Neutrophil (primary cell): ENCODE data around the gene ZCCHC10.
A peak's percentile ranks its signal among the peaks of the same experiment; 100 is the strongest.
"Not testable (repeated sequence)": the region's sequence is repeated elsewhere in the genome, so short reads cannot be mapped to it uniquely, and the experiment has no call there.

ENCODE experiments used
- H3K27ac ChIP-seq: fragments of 200-600 bp; sonication (generic); 2 replicates; pipeline ENCODE4 v1.5.1; 2016; ENCODE audit warnings: mild to moderate bottlenecking, moderate library complexity
- H3K27me3 ChIP-seq: fragments of 200-600 bp; sonication (generic); 2 replicates; pipeline ENCODE4 v1.6.0; 2016; ENCODE audit warnings: mild to moderate bottlenecking
- H3K36me3 ChIP-seq: fragments of 200-600 bp; sonication (generic); 2 replicates; pipeline ENCODE4 v1.5.1; 2017
- H3K4me1 ChIP-seq, 2 experiments: fragments of 200-600 bp in 1 of 2; sonication (generic) in 1 of 2; 1 replicate in 1 of 2; 2 replicates in 1 of 2; pipeline versions ENCODE4 v1.5.1 to v1.6.1; 2013 to 2016; ENCODE audit warnings: low read depth in 1 of 2, low read length in 1 of 2, mild to moderate bottlenecking in 1 of 2, moderate library complexity in 1 of 2; ENCODE audit not compliant: control insufficient read depth in 1 of 2, insufficient read depth in 1 of 2
- H3K4me3 ChIP-seq, 2 experiments: fragments of 200-600 bp in 1 of 2; sonication (generic) in 1 of 2; 1 replicate in 1 of 2; 2 replicates in 1 of 2; pipeline ENCODE4 v1.5.1; 2013 to 2016; ENCODE audit warnings: low read depth in 1 of 2, low read length in 1 of 2, mild to moderate bottlenecking in 1 of 2, moderate library complexity in 1 of 2
- H3K9me3 ChIP-seq: fragments of 200-600 bp; sonication (generic); 2 replicates; pipeline ENCODE4 v1.5.1; 2016
- CTCF ChIP-seq: fragments of 200-600 bp; sonication (generic); IDR thresholded peaks from 2 replicates; pipeline ENCODE4 v1.5.1; 2016; ENCODE audit warnings: antibody characterized with exemption

ZCCHC10 gene

DNA sequence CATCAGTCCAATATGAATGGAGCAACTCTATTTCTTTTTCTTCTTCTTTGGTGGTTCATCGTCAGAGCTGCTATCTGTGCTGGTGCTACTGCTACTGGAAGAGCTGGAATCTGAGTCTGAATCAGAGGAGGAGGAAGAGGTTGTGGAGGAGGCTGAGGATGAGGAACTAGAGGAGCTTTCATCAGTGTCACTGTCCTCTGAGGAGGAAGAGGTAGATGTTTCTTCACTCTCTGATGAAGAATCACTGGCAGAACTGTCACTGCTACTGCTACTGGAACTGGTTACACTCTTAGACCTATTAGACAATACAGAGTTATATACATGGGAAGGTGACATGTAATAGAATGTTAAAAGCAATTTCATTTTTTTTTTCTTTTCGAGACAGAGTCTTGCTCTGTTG lies 27.8 kb downstream of the ZCCHC10 start:
- no peaks in the 10 kb centered on the region for H3K27me3 ChIP-seq
- H3K4me1 ChIP-seq: peaks cover 11 to 13% of the 10 kb centered on the region in 2 experiments
- peaks cover 4% of the 10 kb centered on the region for H3K36me3 ChIP-seq
- peak overlapping the region; percentile 72 for H3K27ac ChIP-seq
- H3K9me3 ChIP-seq: no peaks in the 10 kb centered on the region
- no peak for TF ChIP-seq CTCF
- no peak overlapping the region for H3K4me3 ChIP-seq

DNA sequence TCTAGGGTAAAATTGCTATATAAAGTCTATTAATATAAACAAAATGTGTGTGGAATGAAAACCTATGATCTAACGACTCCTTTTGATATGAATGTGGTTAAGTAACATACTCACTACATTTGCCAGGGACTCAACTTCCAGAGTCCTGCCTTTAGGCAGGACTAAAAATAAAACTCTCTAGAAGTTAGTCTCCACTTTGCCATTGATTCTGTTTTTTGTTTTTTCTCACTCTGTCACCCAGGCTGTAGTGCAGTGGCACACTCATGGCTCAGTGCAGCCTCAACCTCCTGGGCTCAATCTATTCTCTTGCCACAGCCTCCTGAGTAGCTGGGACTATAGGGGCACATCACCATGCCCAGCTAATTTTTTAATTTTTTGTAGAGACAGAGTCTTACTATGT lies 30.0 kb downstream of the ZCCHC10 start:
- no peaks in the 10 kb centered on the region for H3K36me3 ChIP-seq
- peaks cover 11 to 13% of the 10 kb centered on the region in 2 experiments for H3K4me1 ChIP-seq
- no peak overlapping the region for H3K27ac ChIP-seq
- no peaks in the 10 kb centered on the region for H3K9me3 ChIP-seq
- no peak overlapping the region for H3K4me3 ChIP-seq
- TF ChIP-seq CTCF: no peak
- H3K27me3 ChIP-seq: no peaks in the 10 kb centered on the region

DNA sequence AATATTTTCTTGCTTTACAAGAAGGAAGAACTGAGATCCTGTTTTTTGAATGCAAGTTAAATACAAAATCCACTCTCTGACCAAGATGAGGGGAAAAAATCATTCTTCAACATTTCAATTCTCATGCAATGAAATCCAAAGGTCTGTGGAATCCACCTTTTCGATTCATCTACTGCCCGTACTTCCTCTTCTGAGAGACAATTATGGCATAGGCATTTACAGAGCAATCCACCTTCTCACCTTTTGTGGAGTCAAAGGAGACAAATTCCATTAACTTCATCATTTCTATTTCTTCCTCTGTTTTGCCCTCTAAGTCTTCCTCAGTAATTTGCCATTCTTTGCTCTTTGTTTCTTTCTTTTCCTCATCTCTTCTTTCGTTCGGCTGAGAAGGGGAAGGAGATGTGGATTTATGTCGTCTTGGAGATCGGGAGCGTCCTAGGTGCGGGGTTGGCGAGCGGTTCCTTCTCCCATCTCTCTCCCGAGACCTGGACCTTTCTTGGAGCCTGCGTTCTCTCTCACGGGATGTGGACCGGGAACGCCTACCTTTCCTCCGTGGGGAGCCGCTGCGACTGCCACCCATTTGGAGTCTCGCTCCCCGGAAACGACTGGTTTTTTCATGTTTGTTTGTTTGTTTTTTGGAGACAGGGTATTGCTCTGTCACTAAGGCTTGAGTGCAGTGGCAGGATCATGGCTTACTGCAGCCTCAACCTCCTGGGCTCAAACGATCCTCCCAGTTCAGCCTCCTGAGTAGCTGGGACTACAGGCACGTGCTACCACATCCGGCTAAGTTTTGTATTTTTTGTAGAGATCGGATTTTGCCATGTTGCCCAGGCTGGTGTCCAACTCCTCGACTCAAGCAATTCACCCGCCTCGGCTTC lies 38.6 kb downstream of the ZCCHC10 start:
- H3K9me3 ChIP-seq: no peaks in the 10 kb centered on the region
- no peak overlapping the region for H3K4me3 ChIP-seq
- no peaks in the 10 kb centered on the region for H3K27me3 ChIP-seq
- no peaks in the 10 kb centered on the region for H3K36me3 ChIP-seq
- H3K4me1 ChIP-seq: no peaks in the 10 kb centered on the region
- no peak for TF ChIP-seq CTCF
- H3K27ac ChIP-seq: no peak overlapping the region

DNA sequence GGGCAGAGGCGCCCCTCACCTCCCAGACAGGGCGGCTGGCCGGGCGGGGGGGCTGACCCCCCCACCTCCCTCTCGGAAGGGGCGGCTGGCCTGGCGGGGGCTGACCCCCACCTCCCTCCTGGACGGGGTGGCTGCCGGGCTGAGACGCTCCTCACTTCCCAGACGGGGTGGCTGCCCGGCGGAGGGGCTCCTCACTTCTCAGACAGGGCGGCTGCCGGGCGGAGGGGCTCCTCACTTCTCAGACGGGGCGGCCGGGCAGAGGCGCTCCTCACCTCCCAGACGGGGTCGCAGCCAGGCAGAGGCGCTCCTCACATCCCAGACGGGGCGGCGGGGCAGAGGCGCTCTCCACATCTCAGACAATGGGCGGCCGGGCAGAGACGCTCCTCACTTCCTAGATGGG lies 43.4 kb downstream of the ZCCHC10 start:
- not testable (repeated sequence) for H3K4me1 ChIP-seq, H3K27ac ChIP-seq, H3K36me3 ChIP-seq, H3K27me3 ChIP-seq, H3K9me3 ChIP-seq, H3K4me3 ChIP-seq

GRCh38 chr5:132981288-132981687 lies 45.1 kb downstream of the ZCCHC10 start:
- Histone ChIP-seq H3K27me3 (no peaks in the 10 kb centered on the region), H3K4me3 (no peak overlapping the region), H3K36me3 (no peaks in the 10 kb centered on the region), H3K4me1 (no peaks in the 10 kb centered on the region), H3K9me3 (no peaks in the 10 kb centered on the region), H3K27ac (no peak overlapping the region)
- no peak for TF ChIP-seq CTCF

- Histone ChIP-seq H3K9me3 (no peaks in the 10 kb centered on the region), H3K4me3 (no peak overlapping the region), H3K27me3 (no peaks in the 10 kb centered on the region), H3K36me3 (no peaks in the 10 kb centered on the region), H3K4me1 (no peaks in the 10 kb centered on the region), H3K27ac (no peak overlapping the region)
- TF ChIP-seq CTCF: no peak
These were observed 46.4 kb downstream of the ZCCHC10 start for GRCh38 chr5:132979976-132980375.
